Epithelial cell of esophagus (primary cell): Measurements from ENCODE around the gene MPPE1.

Source experiments
- DNase-seq: peaks from one replicate; pipeline ENCODE4 v3.0.0; 2010; ENCODE audit warnings: low read depth
- H3K4me3 ChIP-seq: 2 replicates; pipeline ENCODE4 v1.5.1; 2011; ENCODE audit warnings: mild to moderate bottlenecking, low read length, control low read depth
- TF ChIP-seq, protein P1 (sequence below): IDR thresholded peaks from 2 replicates; pipeline ENCODE4 v1.5.1; 2011; ENCODE audit warnings: low read depth, mild to moderate bottlenecking, low read length, control low read depth, inconsistent platforms; ENCODE audit not compliant: insufficient read depth; ENCODE audit errors: missing control alignments

Gene MPPE1

DNA sequence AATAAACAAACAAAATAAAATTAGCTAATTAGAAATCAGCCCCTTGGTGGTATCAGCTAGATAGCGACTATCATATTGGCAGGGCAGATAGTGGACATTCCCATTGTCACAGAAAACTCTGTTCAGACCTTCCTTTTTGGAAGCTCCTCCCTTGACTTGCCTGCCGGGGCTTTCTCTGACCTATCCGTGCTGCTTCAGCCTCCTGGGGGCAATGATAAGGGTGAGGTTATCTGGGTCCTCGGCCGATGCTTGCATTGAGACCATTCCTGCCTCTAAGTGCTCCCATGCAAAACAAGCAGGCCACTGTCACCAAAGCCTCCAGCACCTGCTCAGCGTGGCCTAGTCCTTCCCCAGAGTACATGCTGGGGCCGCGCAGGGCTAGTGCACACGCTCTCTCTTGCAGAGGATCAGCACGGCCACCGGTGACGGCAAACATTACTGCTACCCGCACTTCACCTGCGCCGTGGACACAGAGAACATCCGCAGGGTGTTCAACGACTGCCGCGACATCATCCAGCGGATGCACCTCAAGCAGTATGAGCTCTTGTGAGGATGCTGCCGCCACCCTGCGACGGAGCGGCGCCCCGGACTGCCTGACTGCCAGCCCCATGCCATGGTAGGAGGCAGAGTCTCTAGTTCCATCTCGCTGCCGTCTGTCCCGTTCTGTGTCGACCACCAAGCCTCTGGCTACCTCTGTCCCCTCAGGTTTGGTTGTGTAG lies 27.4 kb downstream of the MPPE1 start:
- TF ChIP-seq, protein P1, sequence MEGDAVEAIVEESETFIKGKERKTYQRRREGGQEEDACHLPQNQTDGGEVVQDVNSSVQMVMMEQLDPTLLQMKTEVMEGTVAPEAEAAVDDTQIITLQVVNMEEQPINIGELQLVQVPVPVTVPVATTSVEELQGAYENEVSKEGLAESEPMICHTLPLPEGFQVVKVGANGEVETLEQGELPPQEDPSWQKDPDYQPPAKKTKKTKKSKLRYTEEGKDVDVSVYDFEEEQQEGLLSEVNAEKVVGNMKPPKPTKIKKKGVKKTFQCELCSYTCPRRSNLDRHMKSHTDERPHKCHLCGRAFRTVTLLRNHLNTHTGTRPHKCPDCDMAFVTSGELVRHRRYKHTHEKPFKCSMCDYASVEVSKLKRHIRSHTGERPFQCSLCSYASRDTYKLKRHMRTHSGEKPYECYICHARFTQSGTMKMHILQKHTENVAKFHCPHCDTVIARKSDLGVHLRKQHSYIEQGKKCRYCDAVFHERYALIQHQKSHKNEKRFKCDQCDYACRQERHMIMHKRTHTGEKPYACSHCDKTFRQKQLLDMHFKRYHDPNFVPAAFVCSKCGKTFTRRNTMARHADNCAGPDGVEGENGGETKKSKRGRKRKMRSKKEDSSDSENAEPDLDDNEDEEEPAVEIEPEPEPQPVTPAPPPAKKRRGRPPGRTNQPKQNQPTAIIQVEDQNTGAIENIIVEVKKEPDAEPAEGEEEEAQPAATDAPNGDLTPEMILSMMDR: no peak
- no peak overlapping the region for H3K4me3 ChIP-seq
- no peak for DNase-seq

DNA sequence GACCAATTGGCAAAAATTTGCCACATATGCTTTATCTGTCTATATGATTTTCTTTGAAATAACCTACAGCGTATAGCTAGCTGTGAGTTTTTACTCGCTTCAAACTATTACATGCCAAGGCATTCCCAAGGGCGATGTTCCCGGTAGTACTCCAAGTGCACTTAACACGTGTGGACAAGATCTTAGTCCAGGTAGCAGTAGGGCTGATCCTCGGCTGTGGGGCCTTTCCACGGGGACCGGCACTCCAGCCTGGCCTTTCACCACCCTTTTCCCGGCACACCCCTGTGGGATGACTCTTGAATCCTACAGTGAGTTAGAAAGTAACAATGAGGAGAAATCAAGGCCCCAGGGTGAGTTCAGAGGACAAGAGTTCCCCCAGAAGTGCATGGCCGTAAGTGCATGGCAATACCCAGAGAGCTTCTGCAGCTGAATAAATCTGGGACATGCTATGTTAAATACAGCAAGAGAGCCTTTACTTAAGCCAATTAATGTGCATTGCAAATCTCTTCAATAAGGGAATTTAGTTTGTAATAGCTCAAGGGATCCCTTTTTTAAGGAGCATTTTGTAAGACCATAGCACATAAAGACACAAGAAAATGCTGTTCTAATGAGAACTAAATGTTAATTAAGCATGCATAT lies 30.5 kb downstream of the MPPE1 start:
- DNase-seq: no peak
- no peak overlapping the region for H3K4me3 ChIP-seq
- TF ChIP-seq, protein P1: no peak

DNA sequence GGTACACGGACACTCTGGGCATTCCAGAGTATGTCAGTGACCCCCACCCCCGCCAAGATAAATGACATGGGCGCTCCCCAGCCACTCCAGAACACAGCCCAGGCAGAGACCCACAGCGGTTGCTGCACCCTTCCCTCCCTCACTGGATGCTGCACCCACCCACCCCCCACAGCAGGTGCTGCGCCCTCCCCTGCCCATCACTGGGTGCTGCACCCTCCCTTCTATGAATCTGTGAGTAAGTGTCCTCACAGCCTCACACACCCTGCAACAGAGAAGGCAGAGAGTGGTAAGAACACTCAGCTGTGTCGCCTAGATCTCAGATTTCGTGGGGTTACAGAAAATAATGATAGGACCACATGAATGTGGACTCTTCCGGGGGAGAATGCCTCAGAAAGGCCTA lies 33.4 kb downstream of the MPPE1 start:
- no peak for DNase-seq
- no peak overlapping the region for H3K4me3 ChIP-seq
- TF ChIP-seq, protein P1: no peak

DNA sequence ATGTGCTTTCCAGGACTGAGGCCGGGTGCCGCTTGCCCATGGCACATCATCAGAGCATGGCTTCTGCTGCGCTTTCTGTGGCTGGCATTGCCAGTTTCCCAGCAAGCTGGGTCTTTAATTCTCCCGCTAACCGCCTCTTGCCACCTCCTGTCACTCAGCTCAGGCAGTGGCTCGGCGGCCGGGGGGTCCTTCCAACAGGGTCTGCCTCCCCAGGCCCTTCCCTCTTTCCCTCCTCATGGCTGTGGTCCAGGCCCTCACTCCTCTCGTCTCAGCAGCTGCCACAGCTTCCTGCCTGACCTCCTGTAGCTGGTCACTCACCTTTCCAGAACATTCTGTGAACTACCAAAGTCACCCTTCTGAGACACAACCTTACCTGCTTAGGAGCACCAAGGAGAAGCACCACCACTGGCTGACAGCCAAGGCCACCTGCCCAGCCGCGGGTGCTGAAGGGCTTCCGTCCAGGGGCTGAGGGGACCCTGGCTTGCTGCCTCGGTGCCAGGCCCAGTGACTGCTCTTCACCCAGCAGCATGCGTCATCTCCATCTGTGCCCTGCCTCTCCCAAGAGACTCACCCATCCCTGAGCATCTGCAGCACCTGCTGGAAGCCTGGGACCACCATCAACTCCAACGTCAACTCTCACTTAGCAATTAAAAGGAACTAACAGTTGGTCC lies 34.3 kb downstream of the MPPE1 start:
- DNase-seq: no peak
- no peak overlapping the region for H3K4me3 ChIP-seq
- TF ChIP-seq, protein P1: no peak

DNA sequence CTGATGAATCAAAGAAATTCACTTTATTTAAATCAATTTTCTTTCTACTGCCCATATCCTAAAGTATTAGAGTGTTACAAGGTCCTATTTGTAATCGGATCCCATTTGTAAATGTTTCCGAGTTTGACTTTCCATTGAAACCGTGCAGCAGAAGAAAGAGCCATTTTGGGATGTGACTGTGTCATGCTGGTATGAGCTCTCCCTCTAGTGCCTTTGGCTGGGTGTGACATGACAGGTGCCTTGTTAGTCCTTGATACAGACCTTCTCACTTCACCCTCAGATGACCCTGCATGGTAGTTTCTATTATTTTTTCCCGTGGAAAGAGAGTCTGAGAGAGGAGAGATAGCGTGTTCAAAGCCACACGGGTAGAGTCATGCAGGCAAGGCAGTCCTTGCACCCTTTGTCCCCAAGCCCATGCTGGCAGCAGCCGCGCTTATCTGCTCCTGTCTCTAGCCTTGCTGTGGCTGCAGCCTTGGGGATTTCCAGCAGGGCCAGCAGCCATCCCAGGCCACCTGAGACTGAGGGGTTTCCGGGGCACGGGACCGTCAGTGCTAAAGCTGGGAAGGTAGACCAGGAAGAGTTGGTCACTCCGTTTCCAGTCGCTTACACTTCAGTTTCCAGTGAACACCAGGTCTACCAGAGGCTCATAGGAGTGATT lies 35.5 kb downstream of the MPPE1 start:
- DNase-seq: peak; percentile 61
- no peak overlapping the region for H3K4me3 ChIP-seq
- TF ChIP-seq, protein P1: peak; percentile 79

DNA sequence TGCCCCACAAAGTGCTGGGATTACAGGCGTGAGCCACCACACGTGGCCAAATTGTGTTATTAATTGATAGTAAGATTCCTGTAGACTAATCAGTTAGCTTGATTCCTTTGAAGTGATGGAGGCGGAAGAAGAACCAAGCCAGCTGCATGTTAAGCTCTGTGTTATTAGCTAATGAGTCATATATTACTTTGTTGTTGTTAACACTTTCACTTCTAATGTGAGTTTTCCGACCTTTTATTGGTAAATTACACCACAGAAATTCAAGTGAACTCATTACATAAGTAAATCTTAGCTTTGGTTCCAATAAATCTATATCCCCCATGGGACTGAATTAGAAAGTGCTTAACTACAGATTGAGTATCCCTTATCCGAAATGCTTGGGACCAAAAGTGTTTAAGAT lies 36.6 kb downstream of the MPPE1 start:
- TF ChIP-seq, protein P1: no peak
- DNase-seq: peak; percentile 54
- no peak overlapping the region for H3K4me3 ChIP-seq
